Hepatocyte (in vitro differentiated cells): Measurements from ENCODE around the gene MYH16.

Source experiments
- CTCF ChIP-seq: fragments of 200-600 bp; sonication (generic); IDR thresholded peaks from 2 replicates; pipeline ENCODE4 v1.5.1; 2016; ENCODE audit warnings: antibody characterized with exemption, mild to moderate bottlenecking; ENCODE audit not compliant: poor library complexity
- EZH2 ChIP-seq: fragments of 200-600 bp; sonication (generic); IDR thresholded peaks from 2 replicates; pipeline ENCODE4 v1.6.1; 2016; ENCODE audit warnings: antibody characterized with exemption, mild to moderate bottlenecking, borderline replicate concordance

DNA sequence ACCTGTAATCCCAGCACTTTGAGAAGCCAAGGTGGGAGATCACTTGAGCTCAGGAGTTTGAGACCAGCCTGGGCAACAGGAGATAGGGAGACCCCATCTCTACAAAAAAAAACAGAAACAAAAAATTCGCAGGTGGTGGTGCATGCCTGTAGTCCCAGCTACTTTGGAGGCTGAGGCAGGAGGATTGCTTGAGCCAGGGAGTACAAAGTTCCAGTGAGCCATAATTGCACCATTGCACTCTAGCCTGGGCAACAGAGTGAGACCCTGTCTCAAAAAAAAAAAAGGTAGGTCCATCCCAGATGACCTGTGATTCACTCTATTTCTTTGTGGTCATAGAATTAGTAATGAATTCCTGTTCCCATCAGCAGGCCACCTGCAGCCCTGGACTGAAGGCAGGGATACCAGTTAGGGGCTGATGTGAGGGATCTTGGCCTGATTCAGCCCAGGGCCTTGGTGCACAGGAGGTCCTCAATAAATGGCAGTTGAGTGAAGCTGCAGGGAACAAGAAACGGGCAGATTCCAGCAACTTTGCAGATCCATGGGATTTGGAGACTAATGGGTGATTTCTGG is at the start of gene MYH16:
- TF ChIP-seq CTCF (no peak), EZH2 (no peak)
